HG02610 (cell line): ENCODE results near the gene TLE1.

Experiments
- ATAC-seq: cut with Tn5 transposase; IDR thresholded peaks from one replicate; pipeline ENCODE4 v1.9.1; 2021; ENCODE audit warnings: mild to moderate bottlenecking, moderate library complexity; ENCODE audit not compliant: unreplicated experiment

Gene TLE1

DNA sequence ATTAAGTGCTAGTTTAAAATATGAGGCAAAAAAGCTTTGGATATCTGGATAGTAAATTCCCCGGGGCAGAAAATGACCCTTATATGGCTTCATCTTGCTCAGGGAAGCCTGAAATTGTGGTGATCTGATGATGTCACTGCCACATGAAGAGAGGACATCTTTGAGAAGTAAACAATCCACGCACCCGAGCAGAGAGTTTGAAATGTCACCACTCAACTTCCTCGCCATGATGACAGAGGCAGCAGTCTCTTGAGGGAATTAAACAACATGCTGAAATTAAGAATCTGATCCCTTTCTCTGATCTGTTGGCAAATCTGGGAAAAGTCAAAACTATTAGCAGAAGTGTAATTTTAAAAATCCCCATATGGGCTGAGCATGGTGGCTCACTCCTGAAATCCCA is 110.0 kb downstream of the TLE1 start:
- ATAC-seq = no peak

DNA sequence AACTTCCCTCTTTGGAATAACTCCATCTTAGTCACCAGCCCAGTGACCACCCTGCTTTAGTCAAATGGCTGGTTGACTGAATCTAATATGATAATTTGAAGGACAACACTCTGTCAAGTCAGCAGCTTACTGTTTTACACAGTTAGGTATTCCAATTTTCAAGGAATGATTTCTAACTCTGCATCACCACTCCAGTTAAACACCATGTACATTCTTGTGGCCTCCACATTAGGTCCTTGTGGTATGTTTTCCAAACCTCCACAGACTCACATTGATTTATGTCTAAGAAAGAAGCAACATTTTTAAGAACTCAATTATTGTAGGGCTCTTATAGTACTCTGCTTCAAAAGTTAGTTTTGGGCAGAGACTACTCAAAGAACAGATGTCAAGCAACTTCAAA is 110.7 kb downstream of the TLE1 start:
- ATAC-seq = no peak

DNA sequence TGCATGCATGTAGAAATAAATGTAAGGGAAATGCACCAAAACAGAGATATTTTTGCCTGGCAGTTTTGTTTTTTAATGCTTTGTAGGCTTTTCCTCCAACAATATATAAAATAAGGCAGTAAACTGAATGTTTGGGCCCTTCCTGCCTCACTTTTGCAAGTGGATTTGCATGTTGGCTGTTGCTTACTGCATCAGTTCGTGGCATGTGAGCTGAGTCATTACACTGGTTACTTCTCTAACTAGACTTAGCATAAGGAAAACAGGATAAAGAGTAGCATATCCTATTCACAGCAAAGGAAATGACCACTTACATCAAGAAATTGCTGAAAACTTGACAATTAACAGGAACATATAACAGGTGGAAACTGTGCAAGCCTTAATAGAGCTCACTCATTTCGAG is 113.4 kb downstream of the TLE1 start:
- ATAC-seq = no peak

DNA sequence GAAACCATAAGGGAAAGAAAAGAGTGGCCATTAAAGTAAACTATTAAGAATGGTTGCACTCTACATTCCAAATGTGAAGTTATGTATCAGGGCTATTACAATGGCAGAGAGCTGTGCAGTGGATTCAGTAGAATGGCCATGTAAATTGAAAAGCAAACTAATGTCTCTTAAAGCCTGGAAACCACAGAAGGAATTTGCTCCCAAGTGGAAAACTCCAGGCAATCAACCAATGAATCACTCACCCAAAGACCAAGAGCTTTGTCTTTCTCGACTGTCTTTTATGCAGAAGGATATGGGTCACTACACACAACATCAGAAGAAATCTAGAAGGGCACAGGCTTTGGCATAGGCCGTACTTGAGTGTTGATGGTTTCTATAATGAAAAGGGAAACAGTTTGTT is 114.9 kb downstream of the TLE1 start:
- no peak for ATAC-seq

DNA sequence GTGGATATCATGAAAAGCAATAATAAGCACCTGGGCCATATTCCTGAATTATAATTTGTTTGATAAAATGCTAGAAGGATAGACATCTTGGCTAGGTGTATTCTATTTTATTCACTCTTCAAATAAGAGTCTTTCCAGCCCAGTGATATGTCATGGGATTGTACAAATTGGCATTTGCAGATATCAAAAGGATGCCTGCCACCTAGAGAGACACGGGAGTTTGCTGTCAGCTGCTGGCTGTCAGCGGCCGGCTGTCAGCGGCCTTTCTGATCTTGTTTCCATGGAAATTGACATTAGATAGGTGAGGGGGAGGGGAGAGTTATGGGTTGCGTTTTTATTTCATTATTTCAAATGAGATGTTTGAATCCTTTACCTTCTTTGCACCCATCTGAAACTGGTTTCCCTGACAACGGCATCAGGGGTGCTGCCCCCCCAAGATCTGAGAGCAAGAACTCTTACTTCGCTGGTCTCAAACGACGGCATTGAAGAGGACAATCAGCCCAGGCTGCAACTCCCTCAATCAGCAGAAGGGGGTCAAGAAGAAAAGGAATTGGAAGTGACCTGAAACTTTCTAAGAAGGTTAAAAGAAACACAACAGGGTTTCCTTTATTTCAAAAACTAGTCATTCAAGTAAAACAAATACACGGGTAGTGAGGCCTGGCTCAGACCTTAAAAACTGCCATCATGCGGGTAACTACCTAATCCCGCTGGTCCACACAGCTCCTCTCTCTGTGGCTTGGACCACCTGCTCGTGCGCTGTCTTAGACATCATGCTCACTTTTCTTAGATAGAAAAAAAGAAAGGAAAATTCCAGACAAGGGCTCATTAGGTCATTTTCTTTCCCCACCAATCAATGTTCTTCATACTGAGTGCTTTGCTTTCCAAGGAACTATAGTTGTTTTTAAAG is 115.7 kb downstream of the TLE1 start:
- no peak for ATAC-seq

DNA sequence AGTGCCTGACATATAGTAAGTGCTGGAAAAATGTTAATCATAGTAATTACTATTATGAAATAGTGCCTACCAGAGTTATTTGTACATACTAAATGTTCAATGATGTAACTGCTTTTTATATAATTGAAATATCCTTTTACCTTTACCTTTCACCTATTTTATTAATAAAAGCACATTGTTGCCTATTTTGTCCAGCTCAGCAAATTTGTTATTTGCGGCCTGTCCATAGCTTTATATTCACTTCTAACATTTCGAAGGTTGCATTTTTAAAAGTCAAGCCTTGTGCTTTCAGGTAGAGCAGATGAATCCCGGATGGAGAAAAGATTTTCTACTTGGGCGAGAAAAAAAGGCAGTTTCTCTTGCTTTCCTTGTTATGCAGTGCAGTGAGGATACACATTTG is 119.3 kb downstream of the TLE1 start:
- no peak for ATAC-seq

DNA sequence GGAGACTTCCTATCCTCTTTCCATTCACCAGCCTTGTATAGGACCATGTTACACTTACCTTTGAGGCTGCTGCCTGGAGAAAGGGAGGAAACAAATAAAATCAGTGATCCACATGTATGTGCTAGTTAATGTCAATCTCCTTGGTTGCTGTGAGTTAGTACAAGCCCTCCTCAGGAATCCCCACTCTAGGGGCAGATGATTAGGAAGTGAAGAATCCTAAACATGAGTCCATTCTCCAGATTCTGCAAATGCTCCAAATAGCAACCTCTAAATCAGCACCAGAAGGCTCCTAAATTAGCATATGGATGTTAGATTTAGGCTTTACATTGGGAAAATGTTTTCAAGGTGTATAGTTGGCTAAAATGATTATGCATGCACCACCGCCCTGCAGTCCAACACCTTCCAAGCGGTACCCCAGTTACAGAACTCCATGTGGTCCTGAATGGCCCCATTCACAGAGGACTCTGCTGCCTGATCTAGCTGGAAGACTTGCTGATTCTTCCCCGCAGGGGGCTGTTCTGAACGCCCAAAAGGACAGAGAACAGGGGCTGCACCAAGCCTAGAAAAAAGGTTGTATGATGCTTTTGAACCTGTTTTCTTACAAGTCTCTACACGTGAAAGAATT is 123.2 kb downstream of the TLE1 start:
- no peak for ATAC-seq

DNA sequence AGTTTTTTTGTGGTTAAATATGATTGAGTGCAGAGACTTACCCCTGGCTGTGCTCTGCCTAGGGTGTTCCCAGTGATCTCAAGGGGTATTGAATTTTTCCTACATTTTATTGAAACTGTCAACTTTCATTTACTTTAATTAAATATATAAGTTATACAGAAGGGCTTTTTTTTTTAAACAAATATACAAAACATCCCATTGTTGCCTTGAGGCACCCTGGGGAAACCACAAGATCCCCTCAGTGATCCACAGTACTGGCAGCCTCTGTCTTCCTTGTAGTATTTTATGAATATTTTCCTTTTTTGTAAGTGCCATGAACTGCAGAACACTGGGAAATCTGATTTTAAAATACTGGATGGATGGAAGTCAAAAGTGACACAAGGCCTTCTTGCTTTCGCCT is 123.7 kb downstream of the TLE1 start:
- ATAC-seq = no peak

DNA sequence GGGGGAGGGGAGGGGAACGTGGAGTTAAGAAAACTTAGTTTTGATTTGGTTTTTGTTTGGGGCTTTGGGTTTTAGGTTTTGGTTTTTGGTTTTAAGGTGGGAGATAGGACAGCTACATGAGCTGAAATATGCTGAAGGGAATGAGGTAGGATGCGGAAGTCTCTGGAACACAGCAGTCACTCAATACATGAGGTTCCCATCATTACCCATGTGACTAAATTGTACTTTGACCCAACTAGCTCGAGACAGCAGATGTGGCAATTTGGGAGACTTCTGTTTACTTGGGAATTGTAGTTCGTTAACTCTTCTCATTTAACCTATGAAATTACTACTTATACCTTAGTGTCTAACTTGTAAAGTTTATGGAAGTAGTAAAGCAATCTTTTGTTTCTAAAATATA is 124.2 kb downstream of the TLE1 start:
- ATAC-seq = no peak

DNA sequence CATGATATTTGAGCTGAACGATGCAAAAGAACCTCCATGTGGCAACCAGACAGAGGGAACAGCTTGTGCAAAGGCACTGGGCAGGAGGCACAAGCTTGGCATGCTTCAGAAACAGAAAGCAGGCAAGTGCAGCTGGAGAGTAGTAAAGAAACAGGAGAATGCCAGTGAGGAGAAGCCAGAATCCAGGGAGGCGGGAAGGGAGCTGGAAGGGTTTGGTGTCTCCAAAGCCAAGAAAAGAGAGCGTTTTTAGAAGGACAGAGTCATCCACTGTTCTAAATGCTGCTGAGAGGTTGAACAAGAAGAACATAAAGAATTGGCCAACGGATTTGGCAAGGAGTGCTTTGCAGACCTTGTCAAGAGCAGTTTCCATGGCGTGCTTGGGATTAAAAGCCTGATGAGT is 124.7 kb downstream of the TLE1 start:
- no peak for ATAC-seq

DNA sequence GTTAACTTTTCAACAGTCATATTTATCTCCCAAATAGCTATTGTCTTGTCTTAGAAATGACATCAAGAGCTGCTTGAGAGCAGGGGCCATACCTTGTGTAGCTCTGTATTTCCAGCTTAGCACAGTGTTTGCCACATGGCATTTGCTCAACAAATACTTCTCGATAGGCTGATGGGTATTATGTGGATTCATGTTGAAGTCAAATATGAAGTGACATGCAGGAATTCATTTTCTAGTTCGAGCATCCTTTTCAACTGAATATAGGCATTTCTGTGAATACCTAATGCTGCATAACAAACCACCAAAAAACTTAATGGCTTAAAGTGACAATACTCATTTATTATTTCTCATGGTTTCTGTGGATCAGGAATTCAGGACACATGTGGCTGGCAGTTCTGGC is 125.6 kb downstream of the TLE1 start:
- ATAC-seq = no peak

DNA sequence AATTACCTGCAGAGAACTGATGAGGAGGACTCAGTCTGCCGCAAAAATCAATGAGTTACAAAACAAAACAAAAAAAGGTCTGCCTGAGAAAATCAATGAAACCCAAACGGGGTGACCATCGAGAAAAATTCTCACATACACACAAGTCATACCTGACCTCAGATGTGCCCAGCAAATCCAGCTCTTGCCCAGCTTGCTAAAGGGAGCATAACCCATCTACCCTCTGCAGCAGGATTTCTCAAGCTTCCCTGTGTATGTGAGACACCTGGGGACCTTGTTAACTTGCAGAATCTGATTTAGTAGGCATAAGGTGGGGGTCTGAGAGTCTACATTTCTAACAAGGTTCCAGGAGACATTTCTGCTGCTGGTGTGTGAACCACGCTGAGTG is 126.3 kb downstream of the TLE1 start:
- ATAC-seq = no peak

DNA sequence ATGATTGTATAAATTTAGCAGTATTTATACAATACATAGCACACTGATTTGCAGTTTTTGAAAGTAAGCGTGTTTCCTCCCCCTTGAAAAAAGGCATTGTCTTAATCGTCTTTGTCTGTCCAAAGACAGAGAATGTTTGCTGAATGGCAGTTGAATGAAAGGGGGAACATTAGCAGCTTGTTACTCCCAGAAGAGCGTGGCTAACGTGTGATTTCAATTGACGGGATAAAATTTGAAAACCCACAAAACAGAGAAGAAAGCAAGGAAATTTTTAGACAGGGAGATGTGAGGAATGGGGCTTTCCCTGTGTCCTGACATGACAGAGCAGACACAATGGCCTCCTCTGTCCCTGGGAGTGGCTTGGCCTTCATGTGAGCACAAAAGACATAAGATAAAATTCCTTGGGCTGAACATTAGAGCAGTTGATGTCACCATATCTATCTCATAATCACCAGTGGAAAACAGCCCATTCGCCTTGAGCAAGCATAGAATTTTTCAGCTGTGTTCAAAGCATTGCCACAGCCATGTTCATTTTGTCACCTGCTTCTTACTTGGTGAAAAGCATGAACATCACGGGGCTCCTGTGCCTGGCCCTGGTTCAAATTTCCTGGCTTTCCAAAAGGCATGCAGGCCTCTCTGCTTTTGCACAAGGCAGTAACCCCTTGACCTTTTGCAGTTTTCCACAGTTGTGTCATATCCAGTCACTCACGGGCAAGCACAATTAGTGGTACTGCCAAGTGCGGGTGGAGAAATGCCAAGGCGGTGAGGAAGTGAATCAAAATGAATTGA is 126.9 kb downstream of the TLE1 start:
- ATAC-seq = no peak

DNA sequence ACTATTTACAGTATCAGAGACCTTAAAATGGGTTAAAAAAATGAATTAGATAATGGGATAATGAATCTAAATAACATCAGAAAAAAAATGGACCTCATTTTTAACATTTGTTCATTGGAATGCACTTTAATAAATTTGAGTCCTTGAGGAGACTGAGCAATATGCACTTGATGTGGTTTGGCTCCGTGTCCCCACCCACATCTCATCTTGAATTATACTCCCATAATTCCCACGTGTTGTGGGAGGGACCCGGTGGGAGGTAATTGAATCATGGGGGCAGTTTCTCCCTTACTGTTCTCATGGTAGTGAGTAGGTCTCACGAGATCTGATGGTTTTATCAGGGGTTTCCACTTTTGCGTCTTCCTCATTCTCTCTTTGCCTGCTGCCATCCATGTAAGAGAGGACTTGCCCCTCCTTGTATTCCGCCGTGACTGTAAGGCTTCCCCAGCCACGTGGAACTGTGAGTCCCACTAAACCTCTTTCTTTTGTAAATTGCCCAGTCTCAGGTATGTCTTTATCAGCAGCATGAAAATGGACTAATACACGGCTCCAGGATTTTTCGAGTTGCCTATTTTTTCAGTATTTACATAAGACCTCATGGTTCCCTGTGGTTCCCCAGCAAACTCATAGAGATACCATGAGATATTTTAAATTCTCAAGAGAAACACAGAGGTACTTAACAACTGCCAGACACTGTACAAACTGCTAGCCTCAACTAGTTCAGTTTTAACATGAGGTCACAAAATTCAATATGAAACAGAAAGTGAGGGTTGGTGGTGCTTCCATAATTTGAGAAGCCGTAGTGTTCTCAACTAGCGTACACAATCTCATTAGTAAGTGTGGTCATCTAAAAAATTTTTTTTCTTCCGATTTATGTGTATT is 128.3 kb downstream of the TLE1 start:
- ATAC-seq = no peak

DNA sequence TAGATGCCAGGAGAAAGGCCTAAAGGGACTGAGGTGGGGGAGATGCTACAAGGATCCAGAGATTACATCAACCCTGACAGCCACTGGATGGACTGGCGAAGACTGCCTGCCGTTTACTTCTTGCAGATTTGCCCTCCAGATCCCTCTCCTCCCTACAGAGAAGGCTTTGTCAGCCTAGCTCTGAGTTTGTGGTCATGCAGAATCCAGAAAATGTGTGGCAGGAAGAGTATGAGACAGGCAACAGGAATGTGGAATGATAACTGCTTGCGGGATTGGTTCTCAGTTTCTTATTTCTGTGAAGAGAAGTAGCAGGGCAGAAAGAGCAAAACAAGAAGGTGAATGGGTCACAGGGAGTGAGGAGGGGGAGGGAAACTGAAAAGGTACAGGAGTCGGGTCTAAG is 129.6 kb downstream of the TLE1 start:
- ATAC-seq = no peak

DNA sequence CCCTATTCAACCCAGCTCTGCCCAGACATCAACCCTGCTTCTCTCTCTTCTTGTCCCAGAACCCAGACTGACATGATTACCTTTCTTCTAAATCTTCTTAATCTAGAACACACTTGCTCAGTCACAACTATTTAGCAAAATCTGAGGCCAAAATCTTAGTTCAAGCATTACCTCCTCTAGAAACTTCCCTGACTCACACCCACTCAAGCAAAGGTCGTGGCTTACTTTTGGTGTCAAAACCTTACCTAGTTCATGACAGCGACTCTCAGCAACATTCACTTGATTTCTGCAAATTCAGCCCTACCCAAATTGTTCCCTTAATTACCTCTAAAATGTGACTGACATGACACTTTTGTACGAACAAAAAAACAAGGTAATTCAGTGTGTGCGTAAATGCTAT is 130.2 kb downstream of the TLE1 start:
- no peak for ATAC-seq

DNA sequence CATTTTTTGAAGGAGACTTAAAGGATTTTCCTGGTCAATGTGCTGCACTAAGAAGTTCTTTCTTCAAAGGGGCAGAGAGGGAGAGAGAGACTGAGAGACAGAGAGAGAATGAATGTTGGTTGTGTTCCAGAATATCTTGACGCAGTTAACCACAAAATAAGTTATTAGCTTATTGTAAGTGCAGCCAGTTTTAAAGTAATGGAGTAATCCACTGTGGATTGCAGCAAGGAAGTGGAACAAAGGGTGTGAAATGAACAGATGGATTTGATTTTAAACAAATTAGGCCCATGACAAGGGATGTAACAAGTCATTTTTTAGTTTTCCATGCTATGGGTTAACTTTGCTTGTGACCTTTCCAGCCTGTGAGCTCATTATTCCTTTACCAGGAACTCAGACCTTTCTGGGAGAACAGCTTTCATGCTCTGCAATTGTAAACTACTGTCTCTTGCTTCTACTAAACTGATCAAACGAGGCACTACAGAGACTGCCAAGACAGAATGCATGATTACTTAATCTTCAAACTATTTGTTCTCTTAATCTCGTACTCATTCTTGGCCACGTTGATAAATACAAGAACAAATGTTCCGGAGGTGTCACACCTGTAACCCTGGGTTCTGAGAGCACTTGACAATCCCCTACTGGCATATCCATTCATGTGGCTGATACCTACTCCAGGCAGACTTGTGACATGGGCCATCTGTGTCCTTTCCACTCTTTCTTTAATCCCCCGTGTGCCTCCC is 131.1 kb downstream of the TLE1 start:
- no peak for ATAC-seq

DNA sequence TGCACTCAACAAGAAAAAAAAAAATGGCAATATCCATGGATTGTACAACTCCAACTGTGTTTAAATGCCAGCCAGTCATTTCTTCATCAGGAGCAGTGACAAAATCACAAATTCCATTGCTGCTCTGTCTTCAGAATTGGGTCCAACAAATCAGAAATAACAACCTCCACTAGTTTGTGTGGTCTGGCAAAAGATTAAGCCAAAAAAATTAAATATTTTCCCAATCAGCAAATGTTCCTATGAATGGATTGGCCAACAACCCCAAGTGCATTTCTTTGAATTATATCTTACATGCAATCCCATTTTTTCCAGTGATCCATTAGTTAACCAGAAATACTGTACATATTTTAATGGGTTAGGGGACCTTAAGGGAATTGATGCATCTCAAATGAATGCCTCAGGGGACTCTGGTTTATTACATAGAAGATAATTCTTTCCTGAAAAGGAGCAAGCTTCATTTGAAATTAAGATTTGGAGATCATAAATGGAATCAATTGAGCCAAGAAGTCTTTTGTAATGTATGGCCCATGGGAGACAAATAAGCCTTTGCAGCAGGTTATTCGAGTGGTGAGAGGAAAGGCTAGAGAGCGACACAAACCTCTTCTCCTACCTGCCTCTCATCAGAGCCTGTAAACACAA is 131.8 kb downstream of the TLE1 start:
- no peak for ATAC-seq

DNA sequence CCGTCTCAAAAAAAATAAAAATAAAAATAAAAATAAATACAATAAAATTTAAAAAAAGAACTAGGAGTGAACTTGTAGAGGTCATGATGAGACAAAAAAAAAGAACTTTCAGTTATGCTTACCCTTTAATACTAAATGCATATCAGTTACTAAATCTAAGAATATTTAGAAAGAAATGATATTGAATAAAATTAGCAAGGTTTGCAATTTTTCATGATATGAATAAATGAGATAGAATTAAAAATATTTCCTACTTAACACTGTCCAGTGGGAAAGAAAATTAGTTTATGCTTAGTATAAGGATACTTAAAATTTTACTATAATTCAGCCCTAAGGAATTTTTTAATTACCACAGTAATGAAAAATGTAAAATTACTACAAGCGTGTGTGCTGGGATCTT is 132.4 kb downstream of the TLE1 start:
- ATAC-seq = no peak

DNA sequence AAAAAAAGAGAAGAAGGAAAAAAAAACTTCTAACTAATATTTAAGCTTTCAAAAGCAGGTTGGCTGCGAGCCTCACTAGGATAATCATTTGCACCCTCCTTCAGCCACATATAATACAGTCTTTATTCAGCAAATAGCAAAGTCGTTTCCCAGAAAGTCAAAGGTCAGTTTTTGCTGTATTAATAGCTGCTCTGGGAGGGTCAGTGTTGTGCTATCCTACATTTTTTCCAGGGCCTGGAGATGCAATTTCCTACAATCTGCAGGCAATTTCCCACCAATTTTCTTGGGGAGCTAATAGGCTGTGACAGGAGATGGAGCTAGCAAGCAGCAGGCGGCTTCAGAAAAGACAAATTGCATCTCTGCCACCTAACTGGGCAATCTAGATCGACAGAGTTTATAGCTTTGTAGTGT is 136.8 kb downstream of the TLE1 start:
- ATAC-seq = no peak
